ENCODE data around the gene CPB2. TPM values are rescaled to one million over a fixed set of nuclear protein-coding genes. Genes with fewer than 3 reads are reported as not detected.

Gene CPB2
- polyA plus RNA-seq, 1 donor (not counting 4 experiments of a cell fraction or from before 2014, with no cell fraction given): 0.26 TPM

- no peaks in the 10 kb centered on the region for H4K20me1 ChIP-seq (ENCODE audit: control insufficient read depth, extremely low read depth, insufficient read depth, low read length)
- H3K4me2 ChIP-seq (ENCODE audit: control insufficient read depth, extremely low read depth, insufficient read depth, low read depth, low read length): no peak overlapping the region
- DNase-seq (ENCODE audit: low read depth, low spot score): no peak
- no peak overlapping the region for H3K9ac ChIP-seq (ENCODE audit: control insufficient read depth, extremely low read depth, insufficient read depth, low read length)
- H3K79me2 ChIP-seq (ENCODE audit: control insufficient read depth, insufficient read depth, low read length): no peaks in the 10 kb centered on the region
- H3K36me3 ChIP-seq (ENCODE audit: control insufficient read depth in 2 of 2, extremely low read depth in 1 of 2, insufficient read depth in 2 of 2, low read length in 2 of 2): no peaks in the 10 kb centered on the region
- H3K9me3 ChIP-seq (ENCODE audit: control insufficient read depth, low read depth, low read length): no peaks in the 10 kb centered on the region
- FAIRE-seq: no peak
- peaks cover 7% of the 10 kb centered on the region for H3K27me3 ChIP-seq (ENCODE audit: control insufficient read depth, extremely low read depth, insufficient read depth, low read length)
- H3K27ac ChIP-seq (ENCODE audit: control insufficient read depth, insufficient read depth, low read length): no peak overlapping the region
- no peak overlapping the region for H2AFZ ChIP-seq (ENCODE audit: control insufficient read depth, low read length)
- H3K4me3 ChIP-seq (ENCODE audit: control insufficient read depth in 2 of 3, extremely low read depth in 1 of 3, insufficient read depth in 2 of 3, low read depth in 1 of 3, low read length in 3 of 3): no peak overlapping the region
- H3K4me1 ChIP-seq (ENCODE audit: control insufficient read depth, extremely low read depth, insufficient read depth, low read length): no peaks in the 10 kb centered on the region
- dilution Hi-C loops (cut with MboI; ENCODE audit: extremely low pct_ligation_motif_present, low sequenced_read_pairs): no loop called here
- no peaks in the 10 kb centered on the region for H3K9me1 ChIP-seq (ENCODE audit: control insufficient read depth, extremely low read depth, insufficient read depth, low read length)
- TF ChIP-seq CTCF (optimal IDR thresholded peaks at IDR 0.05 in 1 of 3, IDR thresholded peaks at IDR 0.05 in 1 of 3, conservative IDR thresholded peaks at IDR 0.05 in 1 of 3; ENCODE audit: extremely low read depth in 1 of 3, insufficient read depth in 2 of 3, low read length in 3 of 3): no peak
- no peak for TF ChIP-seq EZH2 (IDR thresholded peaks at IDR 0.05; ENCODE audit: low read length)
Measured at GRCh38 chr13:46152627-46153328, 47.9 kb upstream of the CPB2 start.

- H3K4me3 ChIP-seq (ENCODE audit: control insufficient read depth in 2 of 3, extremely low read depth in 1 of 3, insufficient read depth in 2 of 3, low read depth in 1 of 3, low read length in 3 of 3): no peak overlapping the region
- H3K27ac ChIP-seq (ENCODE audit: control insufficient read depth, insufficient read depth, low read length): no peak overlapping the region
- TF ChIP-seq CTCF (optimal IDR thresholded peaks at IDR 0.05 in 1 of 3, IDR thresholded peaks at IDR 0.05 in 1 of 3, conservative IDR thresholded peaks at IDR 0.05 in 1 of 3; ENCODE audit: extremely low read depth in 1 of 3, insufficient read depth in 2 of 3, low read length in 3 of 3) (no peak), EZH2 (IDR thresholded peaks at IDR 0.05; ENCODE audit: low read length) (no peak)
- no peak overlapping the region for H3K9ac ChIP-seq (ENCODE audit: control insufficient read depth, extremely low read depth, insufficient read depth, low read length)
- H3K4me1 ChIP-seq (ENCODE audit: control insufficient read depth, extremely low read depth, insufficient read depth, low read length): no peaks in the 10 kb centered on the region
- H3K36me3 ChIP-seq (ENCODE audit: control insufficient read depth in 2 of 2, extremely low read depth in 1 of 2, insufficient read depth in 2 of 2, low read length in 2 of 2): no peaks in the 10 kb centered on the region
- no peaks in the 10 kb centered on the region for H3K9me3 ChIP-seq (ENCODE audit: control insufficient read depth, low read depth, low read length)
- dilution Hi-C loops (cut with MboI; ENCODE audit: extremely low pct_ligation_motif_present, low sequenced_read_pairs): no loop called here
- DNase-seq (ENCODE audit: low read depth, low spot score): no peak
- no peaks in the 10 kb centered on the region for H3K9me1 ChIP-seq (ENCODE audit: control insufficient read depth, extremely low read depth, insufficient read depth, low read length)
- no peaks in the 10 kb centered on the region for H4K20me1 ChIP-seq (ENCODE audit: control insufficient read depth, extremely low read depth, insufficient read depth, low read length)
- no peak overlapping the region for H2AFZ ChIP-seq (ENCODE audit: control insufficient read depth, low read length)
- H3K27me3 ChIP-seq (ENCODE audit: control insufficient read depth, extremely low read depth, insufficient read depth, low read length): peaks cover 7% of the 10 kb centered on the region
- no peaks in the 10 kb centered on the region for H3K79me2 ChIP-seq (ENCODE audit: control insufficient read depth, insufficient read depth, low read length)
- H3K4me2 ChIP-seq (ENCODE audit: control insufficient read depth, extremely low read depth, insufficient read depth, low read depth, low read length): no peak overlapping the region
- FAIRE-seq: no peak
Measured at GRCh38 chr13:46150134-46150693, 45.4 kb upstream of the CPB2 start.
